Activated CD8-positive, alpha-beta memory T cell treated with anti-CD3 and anti-CD28 coated beads, Interleukin-2, amount 50 U/mL, for 24 hours (primary cell): Measurements from ENCODE around the gene MPL.

ENCODE experiments used
- DNase-seq: peaks from one replicate; pipeline ENCODE4 v3.0.0-alpha.2; 2020; ENCODE audit errors: extremely low read depth

MPL gene

GRCh38 chr1:43325381-43325780 is 12.2 kb upstream of the MPL start:
- no peak for DNase-seq

- DNase-seq = no peak
Observed at GRCh38 chr1:43327549-43328292, 9.9 kb upstream of the MPL start.

GRCh38 chr1:43329995-43330751 is 7.4 kb upstream of the MPL start:
- DNase-seq = peak; percentile 20

- no peak for DNase-seq
Observed at GRCh38 chr1:43331688-43332087, 5.9 kb upstream of the MPL start.

- no peak for DNase-seq
Observed at GRCh38 chr1:43334453-43335205, 3.0 kb upstream of the MPL start.

GRCh38 chr1:43338001-43338400 is 383 bp downstream of the MPL start:
- no peak for DNase-seq

GRCh38 chr1:43339584-43340232 is 2.1 kb downstream of the MPL start:
- DNase-seq = no peak

- DNase-seq = no peak
Observed at GRCh38 chr1:43340559-43340958, 2.9 kb downstream of the MPL start.

- no peak for DNase-seq
Observed at GRCh38 chr1:43344267-43344850, 6.7 kb downstream of the MPL start.

GRCh38 chr1:43345120-43345519 is 7.5 kb downstream of the MPL start:
- no peak for DNase-seq

GRCh38 chr1:43346636-43347035 is 9.0 kb downstream of the MPL start:
- DNase-seq = no peak

GRCh38 chr1:43348343-43348808 is 10.8 kb downstream of the MPL start:
- DNase-seq = no peak

GRCh38 chr1:43348809-43349593 is 11.4 kb downstream of the MPL start:
- no peak for DNase-seq

- no peak for DNase-seq
Observed at GRCh38 chr1:43349594-43350306, 12.1 kb downstream of the MPL start.

- DNase-seq = no peak
Observed at GRCh38 chr1:43350976-43351375, 13.4 kb downstream of the MPL start.

GRCh38 chr1:43351421-43352350 is 14.1 kb downstream of the MPL start:
- DNase-seq = no peak

- DNase-seq = no peak
Observed at GRCh38 chr1:43352351-43352705, 14.7 kb downstream of the MPL start.

- no peak for DNase-seq
Observed at GRCh38 chr1:43352881-43353280, 15.3 kb downstream of the MPL start.

GRCh38 chr1:43354471-43354870 is 16.9 kb downstream of the MPL start:
- no peak for DNase-seq
